Upper lobe of right lung (tissue), 1 donor: ENCODE results near the gene TUB. TPM values are rescaled to one million over a fixed set of nuclear protein-coding genes. Genes with fewer than 3 reads are reported as not detected.

Experiments used
- ATAC-seq: fragments of 200-7000 bp; cut with Tn5 transposase; one replicate; pipeline ENCODE4 v1.9.1; 2020; ENCODE audit warnings: mild to moderate bottlenecking, moderate library complexity
- DNase-seq: peaks from one replicate; pipeline ENCODE4 v3.0.0-alpha.2; 2020
- H3K27ac ChIP-seq: fragments of 200-600 bp; one replicate; pipeline ENCODE4 v1.8.0; 2022
- H3K27me3 ChIP-seq: fragments of 200-600 bp; one replicate; pipeline ENCODE4 v1.8.0; 2022; ENCODE audit warnings: mild to moderate bottlenecking
- H3K36me3 ChIP-seq: fragments of 200-600 bp; one replicate; pipeline ENCODE4 v1.8.0; 2022
- H3K4me1 ChIP-seq: fragments of 200-600 bp; one replicate; pipeline ENCODE4 v1.8.0; 2022
- H3K4me3 ChIP-seq: fragments of 200-600 bp; one replicate; pipeline ENCODE4 v1.8.0; 2022; ENCODE audit warnings: mild to moderate bottlenecking
- H3K9me3 ChIP-seq: fragments of 200-600 bp; one replicate; pipeline ENCODE4 v1.8.0; 2022
- CTCF ChIP-seq: fragments of 200-600 bp; IDR thresholded peaks from one replicate; pipeline ENCODE4 v1.8.0; 2022; ENCODE audit warnings: antibody characterized with exemption
- intact Hi-C: fragments of 100-400 bp; cut with DNase I; formaldehyde crosslinking; loops from one replicate; pipeline ENCODE4 v1.11.0; 2022
- total RNA-seq: library from RNA; stranded (reverse); fragmentation: NEBNext Ultra II Directional; extraction: Animal tissue kit (Norgen Biotek cat#: 25700); gene quantifications from one replicate; pipeline ENCODE4 v1.2.1, GENCODE V29; 2021
- donor health status: DM: no; HTN: yes; CAD: no; lungs with severe emphysema.

The TUB gene
- total RNA-seq, 1 donor from 2014 or later: 3.6 TPM

GRCh38 chr11:8086001-8086479 lies 5.0 kb downstream of the TUB start:
- Histone ChIP-seq H3K4me3 (no peak overlapping the region), H3K4me1 (peaks cover 5% of the 10 kb centered on the region), H3K9me3 (no peaks in the 10 kb centered on the region), H3K36me3 (no peaks in the 10 kb centered on the region), H3K27me3 (peaks cover 10% of the 10 kb centered on the region), H3K27ac (no peak overlapping the region)
- ATAC-seq (no peak), DNase-seq (no peak)
- TF ChIP-seq CTCF: no peak
- intact Hi-C loops: no loop called here

DNA sequence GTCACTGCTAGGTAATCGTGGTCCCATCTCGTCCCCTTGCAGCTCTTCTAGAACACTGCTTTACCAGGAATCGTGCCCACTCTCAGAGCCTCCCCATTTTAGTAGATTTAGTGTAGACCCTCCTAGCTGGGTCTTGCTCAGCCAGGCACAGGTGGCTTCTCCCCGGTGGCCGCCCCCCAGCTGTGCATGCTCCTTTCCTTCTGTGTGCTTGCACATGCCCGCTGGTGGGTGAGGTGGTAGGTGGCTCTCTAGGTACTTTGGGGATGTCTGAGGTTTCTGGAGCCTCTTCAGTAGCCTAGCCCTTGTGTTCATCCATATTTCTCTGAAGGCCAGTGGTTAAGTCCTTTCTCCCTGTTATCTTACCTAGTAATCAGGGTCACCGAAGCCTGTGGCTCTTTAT lies 5.6 kb downstream of the TUB start:
- H3K4me3 ChIP-seq: no peak overlapping the region
- ATAC-seq: no peak
- no peaks in the 10 kb centered on the region for H3K9me3 ChIP-seq
- no peak overlapping the region for H3K27ac ChIP-seq
- intact Hi-C loops: no loop called here
- no peak for TF ChIP-seq CTCF
- peaks cover 8% of the 10 kb centered on the region for H3K27me3 ChIP-seq
- no peaks in the 10 kb centered on the region for H3K36me3 ChIP-seq
- H3K4me1 ChIP-seq: peaks cover 3% of the 10 kb centered on the region
- no peak for DNase-seq

GRCh38 chr11:8087185-8087584 lies 6.2 kb downstream of the TUB start:
- ATAC-seq (no peak), DNase-seq (no peak)
- H3K36me3 ChIP-seq: no peaks in the 10 kb centered on the region
- H3K4me3 ChIP-seq: no peak overlapping the region
- no peak overlapping the region for H3K27ac ChIP-seq
- intact Hi-C loops: no loop called here
- H3K4me1 ChIP-seq: no peaks in the 10 kb centered on the region
- H3K9me3 ChIP-seq: no peaks in the 10 kb centered on the region
- no peak for TF ChIP-seq CTCF
- H3K27me3 ChIP-seq: peaks cover 2% of the 10 kb centered on the region

DNA sequence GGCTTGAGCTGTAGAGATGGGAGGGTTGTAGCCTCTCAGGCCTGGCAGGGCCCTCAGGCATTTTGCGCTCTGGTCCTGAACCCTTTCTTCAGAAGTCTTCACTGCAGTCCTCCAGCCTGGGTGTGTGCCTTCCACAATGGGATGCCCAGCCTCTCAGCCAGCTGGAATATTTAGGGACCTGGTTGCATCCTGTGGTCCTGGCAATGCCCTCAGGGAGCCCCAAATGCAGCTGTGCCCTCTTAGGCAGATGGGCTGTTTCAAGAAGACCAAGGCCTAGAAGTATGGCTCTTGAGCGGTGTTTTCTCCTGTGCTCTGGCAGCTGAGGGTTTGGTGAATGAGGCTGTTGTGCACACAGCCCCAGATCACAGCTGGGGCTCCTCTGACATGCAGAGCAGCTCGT lies 6.7 kb downstream of the TUB start:
- H3K9me3 ChIP-seq: no peaks in the 10 kb centered on the region
- no peaks in the 10 kb centered on the region for H3K36me3 ChIP-seq
- no peak for TF ChIP-seq CTCF
- intact Hi-C loops: no loop called here
- H3K4me1 ChIP-seq: no peaks in the 10 kb centered on the region
- no peak overlapping the region for H3K4me3 ChIP-seq
- DNase-seq: no peak
- H3K27ac ChIP-seq: no peak overlapping the region
- ATAC-seq: no peak
- no peaks in the 10 kb centered on the region for H3K27me3 ChIP-seq

DNA sequence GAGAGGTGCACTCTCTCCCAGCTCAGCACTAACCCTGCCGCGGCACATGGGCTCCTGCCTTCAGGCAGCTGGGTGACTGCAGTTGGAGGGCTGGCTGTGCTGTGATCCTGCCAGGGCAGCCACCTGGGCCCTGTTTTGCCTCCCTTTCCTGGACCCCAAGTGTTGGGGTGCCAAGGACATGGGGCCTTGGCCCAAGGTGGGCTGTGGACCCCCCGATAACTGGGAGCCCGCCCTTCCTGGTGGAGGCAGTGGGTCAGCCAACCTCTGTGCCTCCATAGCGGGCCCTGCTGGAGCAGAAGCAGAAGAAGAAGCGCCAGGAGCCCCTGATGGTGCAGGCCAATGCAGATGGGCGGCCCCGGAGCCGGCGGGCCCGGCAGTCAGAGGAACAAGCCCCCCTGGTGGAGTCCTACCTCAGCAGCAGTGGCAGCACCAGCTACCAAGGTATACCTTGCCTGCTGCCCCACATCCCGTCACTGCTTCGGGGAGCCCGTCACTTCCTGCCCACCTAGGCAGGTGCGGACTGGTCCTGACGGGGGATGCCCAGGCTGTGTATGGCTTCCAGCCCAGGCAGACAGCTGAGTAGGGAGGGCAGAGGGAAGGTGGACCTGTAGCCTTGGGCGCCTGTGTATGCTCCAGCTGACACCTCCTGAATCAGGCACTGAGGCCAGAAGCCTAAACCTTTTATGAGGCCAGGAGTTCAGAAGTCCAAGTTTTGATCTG lies 8.9 kb downstream of the TUB start:
- H3K9me3 ChIP-seq: no peaks in the 10 kb centered on the region
- no peak overlapping the region for H3K4me3 ChIP-seq
- no peak overlapping the region for H3K27ac ChIP-seq
- no peak for DNase-seq
- no peaks in the 10 kb centered on the region for H3K36me3 ChIP-seq
- ATAC-seq: no peak
- H3K27me3 ChIP-seq: no peaks in the 10 kb centered on the region
- no peaks in the 10 kb centered on the region for H3K4me1 ChIP-seq
- intact Hi-C loops: loop anchor here (10.0 kb wide), 1 partner anchor 55 kb away; no protein-coding TSS in a partner anchor
- no peak for TF ChIP-seq CTCF

GRCh38 chr11:8090756-8091155 lies 9.7 kb downstream of the TUB start:
- peak; percentile 25 for TF ChIP-seq CTCF
- intact Hi-C loops: loop anchor here (10.0 kb wide), 1 partner anchor 56 kb away; no protein-coding TSS in a partner anchor
- Histone ChIP-seq H3K4me3 (no peak overlapping the region), H3K36me3 (no peaks in the 10 kb centered on the region), H3K27ac (no peak overlapping the region), H3K4me1 (no peaks in the 10 kb centered on the region), H3K27me3 (no peaks in the 10 kb centered on the region), H3K9me3 (no peaks in the 10 kb centered on the region)
- no peak for DNase-seq
- ATAC-seq: no peak
